Liver (tissue), 9 donors: ENCODE results near the gene HOATZ. TPM values are rescaled to one million over a fixed set of nuclear protein-coding genes. Genes with fewer than 3 reads are reported as not detected.

ENCODE experiments used
- DNase-seq: peaks from one replicate; pipeline ENCODE4 v3.0.0-alpha.2; 2017; ENCODE audit warnings: low spot score
- H3K27ac ChIP-seq, 2 donors: one replicate each; pipeline ENCODE4 v1.7.0; 2013; ENCODE audit warnings: inconsistent platforms in 2 of 2, low read length in 2 of 2, control low read depth in 1 of 2, low read depth in 1 of 2, mild to moderate bottlenecking in 1 of 2
- H3K27me3 ChIP-seq, 4 donors: one replicate each; pipeline versions ENCODE4 v1.6.1 to v1.7.0; 2013; ENCODE audit warnings: low read length in 3 of 4, inconsistent platforms in 1 of 4, mild to moderate bottlenecking in 1 of 4, moderate library complexity in 1 of 4; ENCODE audit not compliant: control insufficient read depth in 4 of 4, insufficient read depth in 4 of 4
- H3K36me3 ChIP-seq, 4 donors: one replicate each; pipeline versions ENCODE4 v1.6.1 to v1.7.0; 2013; ENCODE audit warnings: low read length in 3 of 4, mild to moderate bottlenecking in 3 of 4, low read depth in 1 of 4, moderate library complexity in 1 of 4; ENCODE audit not compliant: control insufficient read depth in 4 of 4, insufficient read depth in 3 of 4
- H3K4me1 ChIP-seq, 4 donors: one replicate each; pipeline versions ENCODE4 v1.6.1 to v1.7.0; 2013; ENCODE audit warnings: low read length in 3 of 4, mild to moderate bottlenecking in 3 of 4, moderate library complexity in 1 of 4; ENCODE audit not compliant: control insufficient read depth in 4 of 4, insufficient read depth in 4 of 4
- H3K4me3 ChIP-seq, 3 donors: one replicate each; pipeline versions ENCODE4 v1.6.1 to v1.7.0; 2013; ENCODE audit warnings: low read length in 3 of 3, control low read depth in 1 of 3, low read depth in 1 of 3, mild to moderate bottlenecking in 1 of 3
- H3K9ac ChIP-seq, 2 donors: one replicate each; pipeline ENCODE4 v1.7.0; 2013; ENCODE audit warnings: low read length in 2 of 2, mild to moderate bottlenecking in 2 of 2, moderate library complexity in 2 of 2, control low read depth in 1 of 2, low read depth in 1 of 2
- H3K9me3 ChIP-seq, 4 donors: one replicate each; pipeline versions ENCODE4 v1.6.1 to v1.7.0; 2013; ENCODE audit warnings: low read length in 3 of 4; ENCODE audit not compliant: control insufficient read depth in 4 of 4
- CTCF ChIP-seq: fragments of 150-350 bp; IDR thresholded peaks from 2 replicates; pipeline ENCODE4 v1.5.1; 2017; ENCODE audit warnings: improper control_type of control experiment, low read depth, low read length; ENCODE audit not compliant: missing input control
- EGR1 ChIP-seq, 2 donors: IDR thresholded peaks; 2 replicates each; pipeline ENCODE4 v1.6.1; 2016 to 2018; ENCODE audit warnings: antibody characterized with exemption in 2 of 2, low read depth in 2 of 2
- FOXA1 ChIP-seq: IDR thresholded peaks from 2 replicates; pipeline ENCODE4 v1.6.1; 2016; ENCODE audit warnings: antibody characterized with exemption
- FOXA2 ChIP-seq: IDR thresholded peaks from 2 replicates; pipeline ENCODE4 v1.6.1; 2016; ENCODE audit warnings: antibody characterized with exemption
- GABPA ChIP-seq, 2 donors: IDR thresholded peaks in 1 of 2; conservative IDR thresholded peaks in 1 of 2; 2 replicates each; pipeline ENCODE4 v1.6.1; 2016; ENCODE audit warnings: antibody characterized with exemption in 2 of 2, mild to moderate bottlenecking in 1 of 2, moderate library complexity in 1 of 2
- HNF4A ChIP-seq, 2 donors: conservative IDR thresholded peaks; 2 replicates each; pipeline ENCODE4 v1.6.1; 2016; ENCODE audit warnings: antibody characterized with exemption in 2 of 2, mild to moderate bottlenecking in 2 of 2
- HNF4G ChIP-seq: IDR thresholded peaks from 2 replicates; pipeline ENCODE4 v1.6.1; 2016; ENCODE audit warnings: antibody characterized with exemption
- JUND ChIP-seq, 2 donors: IDR thresholded peaks; 2 replicates each; pipeline ENCODE4 v1.6.1; 2016; ENCODE audit warnings: antibody characterized with exemption in 2 of 2
- NR2F2 ChIP-seq: IDR thresholded peaks from 2 replicates; pipeline ENCODE4 v1.6.1; 2016; ENCODE audit warnings: antibody characterized with exemption
- RAD21 ChIP-seq, 2 donors: IDR thresholded peaks; 2 replicates each; pipeline ENCODE4 v1.6.1; 2016; ENCODE audit warnings: antibody characterized with exemption in 2 of 2, mild to moderate bottlenecking in 2 of 2
- REST ChIP-seq: IDR thresholded peaks from 2 replicates; pipeline ENCODE4 v1.6.1; 2016; ENCODE audit warnings: antibody characterized with exemption, mild to moderate bottlenecking
- RXRA ChIP-seq, 2 donors: IDR thresholded peaks; 2 replicates each; pipeline ENCODE4 v1.6.1; 2017 to 2018; ENCODE audit warnings: antibody characterized with exemption in 2 of 2, mild to moderate bottlenecking in 1 of 2
- TAF1 ChIP-seq: conservative IDR thresholded peaks from 2 replicates; pipeline ENCODE4 v1.6.1; 2016; ENCODE audit warnings: antibody characterized with exemption, mild to moderate bottlenecking
- WGBS: extraction: QIAGEN DNeasy Blood & Tissue Kit; methylation state at CpG from one replicate; pipeline ENCODE4 v1.1.7; 2013; 5-methylcytosine and 5-hydroxymethylcytosine counted together
- polyA plus RNA-seq, 2 donors: library from polyadenylated mRNA; stranded (reverse) in 1 of 2; unstranded in 1 of 2; fragments of 200-250 nt in 1 of 2; fragments of >200 nt in 1 of 2; fragmentation: Nextera tagmentation in 1 of 2; extraction: Ambion mirVana in 1 of 2; gene quantifications; one replicate each; pipeline versions ENCODE4 v1.2.1 to v1.2.3, GENCODE V29; 2013 to 2015
- total RNA-seq, 2 donors: library from RNA; depleted of rRNA; stranded (reverse); fragments of >200 nt; gene quantifications; one replicate each; pipeline ENCODE4 v1.2.3, GENCODE V29; 2014
- TF ChIP-seq, protein P1 (sequence below): IDR thresholded peaks from 2 replicates; pipeline ENCODE4 v1.6.1; 2016; ENCODE audit warnings: antibody characterized with exemption
- TF ChIP-seq, protein P2 (sequence below): IDR thresholded peaks from 2 replicates; pipeline ENCODE4 v1.6.1; 2016; ENCODE audit warnings: antibody characterized with exemption
- TF ChIP-seq, protein P3 (sequence below): IDR thresholded peaks from 2 replicates; pipeline ENCODE4 v1.6.1; 2016; ENCODE audit warnings: antibody characterized with exemption
- donor health status: healthy.
- donor health status: healthy.
- donor health status: healthy.
- donor health status: healthy.
- donor health status: healthy.

The HOATZ gene
- total and polyA plus RNA-seq, 4 donors = not detected

DNA sequence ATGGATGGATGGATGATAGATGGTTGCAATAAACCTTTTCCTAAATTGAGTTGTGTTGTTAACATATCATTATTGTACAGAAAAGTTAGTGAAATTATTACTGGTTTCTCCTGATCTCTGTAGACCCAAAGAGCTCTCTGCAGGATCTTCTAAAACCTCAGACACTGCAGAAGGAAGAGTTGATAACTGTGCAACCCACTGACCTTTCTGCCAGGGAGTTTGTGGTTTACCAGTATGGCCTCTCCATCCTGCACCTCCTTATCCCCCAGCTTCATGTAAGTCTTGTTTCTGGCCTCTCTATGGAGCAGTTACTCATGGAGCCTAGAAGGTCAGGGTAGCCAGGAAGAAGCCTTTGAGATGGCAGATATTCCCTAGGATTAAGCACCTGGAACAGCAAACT lies 48.0 kb upstream of the HOATZ start:
- no peak for DNase-seq
- Histone ChIP-seq H3K9ac (no peak overlapping the region), H3K9me3 (no peaks in the 10 kb centered on the region), H3K4me1 (no peaks in the 10 kb centered on the region), H3K27ac (no peak overlapping the region), H3K36me3 (no peaks in the 10 kb centered on the region), H3K4me3 (no peak overlapping the region), H3K27me3 (peaks cover 0 to 2% (median 0%) of the 10 kb centered on the region in 4 donors)
- TF ChIP-seq HNF4G = no peak
- TF ChIP-seq JUND (IDR thresholded peaks at IDR 0.05) = no peak
- TF ChIP-seq, protein P1, sequence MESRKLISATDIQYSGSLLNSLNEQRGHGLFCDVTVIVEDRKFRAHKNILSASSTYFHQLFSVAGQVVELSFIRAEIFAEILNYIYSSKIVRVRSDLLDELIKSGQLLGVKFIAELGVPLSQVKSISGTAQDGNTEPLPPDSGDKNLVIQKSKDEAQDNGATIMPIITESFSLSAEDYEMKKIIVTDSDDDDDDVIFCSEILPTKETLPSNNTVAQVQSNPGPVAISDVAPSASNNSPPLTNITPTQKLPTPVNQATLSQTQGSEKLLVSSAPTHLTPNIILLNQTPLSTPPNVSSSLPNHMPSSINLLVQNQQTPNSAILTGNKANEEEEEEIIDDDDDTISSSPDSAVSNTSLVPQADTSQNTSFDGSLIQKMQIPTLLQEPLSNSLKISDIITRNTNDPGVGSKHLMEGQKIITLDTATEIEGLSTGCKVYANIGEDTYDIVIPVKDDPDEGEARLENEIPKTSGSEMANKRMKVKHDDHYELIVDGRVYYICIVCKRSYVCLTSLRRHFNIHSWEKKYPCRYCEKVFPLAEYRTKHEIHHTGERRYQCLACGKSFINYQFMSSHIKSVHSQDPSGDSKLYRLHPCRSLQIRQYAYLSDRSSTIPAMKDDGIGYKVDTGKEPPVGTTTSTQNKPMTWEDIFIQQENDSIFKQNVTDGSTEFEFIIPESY = no peak
- no peak for TF ChIP-seq TAF1
- no peak for TF ChIP-seq RAD21 (IDR thresholded peaks at IDR 0.05)
- TF ChIP-seq HNF4A (conservative IDR thresholded peaks at IDR 0.05) = no peak
- no peak for TF ChIP-seq GABPA (IDR thresholded peaks at IDR 0.05 in 1 of 2, conservative IDR thresholded peaks at IDR 0.05 in 1 of 2)
- no peak for TF ChIP-seq CTCF
- no peak for TF ChIP-seq FOXA1
- TF ChIP-seq, protein P2, sequence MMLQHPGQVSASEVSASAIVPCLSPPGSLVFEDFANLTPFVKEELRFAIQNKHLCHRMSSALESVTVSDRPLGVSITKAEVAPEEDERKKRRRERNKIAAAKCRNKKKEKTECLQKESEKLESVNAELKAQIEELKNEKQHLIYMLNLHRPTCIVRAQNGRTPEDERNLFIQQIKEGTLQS = no peak
- TF ChIP-seq RXRA (IDR thresholded peaks at IDR 0.05) = no peak
- TF ChIP-seq, protein P3, sequence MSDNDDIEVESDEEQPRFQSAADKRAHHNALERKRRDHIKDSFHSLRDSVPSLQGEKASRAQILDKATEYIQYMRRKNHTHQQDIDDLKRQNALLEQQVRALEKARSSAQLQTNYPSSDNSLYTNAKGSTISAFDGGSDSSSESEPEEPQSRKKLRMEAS = no peak
- TF ChIP-seq EGR1 (IDR thresholded peaks at IDR 0.05; ENCODE audit: low read depth in 2 of 2) = no peak

- WGBS = 64% methylated on average over 4 of the region's 4 CpGs
- no peak overlapping the region for H3K9ac ChIP-seq
- H3K36me3 ChIP-seq = no peaks in the 10 kb centered on the region
- no peak for DNase-seq
- TF ChIP-seq, protein P3 = no peak
- TF ChIP-seq HNF4A (conservative IDR thresholded peaks at IDR 0.05) (no peak), TAF1 (no peak), FOXA2 (no peak), REST (no peak), RXRA (IDR thresholded peaks at IDR 0.05) (no peak), CTCF (no peak), EGR1 (IDR thresholded peaks at IDR 0.05; ENCODE audit: low read depth in 2 of 2) (no peak), RAD21 (IDR thresholded peaks at IDR 0.05) (no peak), FOXA1 (no peak), NR2F2 (no peak), JUND (IDR thresholded peaks at IDR 0.05) (no peak), GABPA (IDR thresholded peaks at IDR 0.05 in 1 of 2, conservative IDR thresholded peaks at IDR 0.05 in 1 of 2) (no peak)
- TF ChIP-seq, protein P1 = no peak
- TF ChIP-seq, protein P2 = no peak
- peaks cover 0 to 2% (median 0%) of the 10 kb centered on the region in 4 donors for H3K27me3 ChIP-seq
- no peak overlapping the region for H3K4me3 ChIP-seq
- H3K9me3 ChIP-seq = no peaks in the 10 kb centered on the region
- no peak overlapping the region for H3K27ac ChIP-seq
- H3K4me1 ChIP-seq = no peaks in the 10 kb centered on the region
These were observed 45.4 kb upstream of the HOATZ start for GRCh38 chr11:111469200-111469599.
